Epithelial cell of esophagus (primary cell): ENCODE data around the gene PPP2R2D.

Experiments
- DNase-seq: peaks from one replicate; pipeline ENCODE4 v3.0.0; 2010; ENCODE audit warnings: low read depth
- H3K4me3 ChIP-seq: 2 replicates; pipeline ENCODE4 v1.5.1; 2011; ENCODE audit warnings: mild to moderate bottlenecking, low read length, control low read depth
- CTCF ChIP-seq: IDR thresholded peaks from 2 replicates; pipeline ENCODE4 v1.5.1; 2011; ENCODE audit warnings: low read depth, mild to moderate bottlenecking, low read length, control low read depth, inconsistent platforms; ENCODE audit not compliant: insufficient read depth; ENCODE audit errors: missing control alignments

PPP2R2D gene

GRCh38 chr10:131961777-131962662, 61.2 kb downstream of the PPP2R2D start:
- no peak overlapping the region for H3K4me3 ChIP-seq
- no peak for TF ChIP-seq CTCF
- no peak for DNase-seq

- DNase-seq = no peak
- no peak overlapping the region for H3K4me3 ChIP-seq
- TF ChIP-seq CTCF = no peak
Measured at GRCh38 chr10:131963350-131963749, 62.5 kb downstream of the PPP2R2D start.

GRCh38 chr10:131963811-131964210, 63.0 kb downstream of the PPP2R2D start:
- DNase-seq = no peak
- TF ChIP-seq CTCF = no peak
- H3K4me3 ChIP-seq = no peak overlapping the region

- no peak for DNase-seq
- TF ChIP-seq CTCF = no peak
Measured at GRCh38 chr10:131964298-131964697, 63.5 kb downstream of the PPP2R2D start.

GRCh38 chr10:131968949-131969348, 68.1 kb downstream of the PPP2R2D start:
- DNase-seq = no peak
- H3K4me3 ChIP-seq = no peak overlapping the region
- TF ChIP-seq CTCF = no peak

More at GRCh38 chr10:131964298-131964697, 63.5 kb downstream of the PPP2R2D start:
- no peak overlapping the region for H3K4me3 ChIP-seq

- no peak overlapping the region for H3K4me3 ChIP-seq
- no peak for TF ChIP-seq CTCF
- no peak for DNase-seq
Measured at GRCh38 chr10:131970946-131971345, 70.1 kb downstream of the PPP2R2D start.

GRCh38 chr10:131971591-131971990, 70.8 kb downstream of the PPP2R2D start:
- no peak overlapping the region for H3K4me3 ChIP-seq
- no peak for DNase-seq
- no peak for TF ChIP-seq CTCF
